ENCODE results near the gene KLK6. TPM values are rescaled to one million over a fixed set of nuclear protein-coding genes. Genes with fewer than 3 reads are reported as not detected.
"Not testable (repeated sequence)": the region's sequence is repeated elsewhere in the genome, so short reads cannot be mapped to it uniquely, and the experiment has no call there.

Gene KLK6
- total and polyA plus RNA-seq, 8 donors = not detected

GRCh38 chr19:50977626-50978025, 8.2 kb upstream of the KLK6 start:
- ATAC-seq = no peak
- TF ChIP-seq, protein P1, sequence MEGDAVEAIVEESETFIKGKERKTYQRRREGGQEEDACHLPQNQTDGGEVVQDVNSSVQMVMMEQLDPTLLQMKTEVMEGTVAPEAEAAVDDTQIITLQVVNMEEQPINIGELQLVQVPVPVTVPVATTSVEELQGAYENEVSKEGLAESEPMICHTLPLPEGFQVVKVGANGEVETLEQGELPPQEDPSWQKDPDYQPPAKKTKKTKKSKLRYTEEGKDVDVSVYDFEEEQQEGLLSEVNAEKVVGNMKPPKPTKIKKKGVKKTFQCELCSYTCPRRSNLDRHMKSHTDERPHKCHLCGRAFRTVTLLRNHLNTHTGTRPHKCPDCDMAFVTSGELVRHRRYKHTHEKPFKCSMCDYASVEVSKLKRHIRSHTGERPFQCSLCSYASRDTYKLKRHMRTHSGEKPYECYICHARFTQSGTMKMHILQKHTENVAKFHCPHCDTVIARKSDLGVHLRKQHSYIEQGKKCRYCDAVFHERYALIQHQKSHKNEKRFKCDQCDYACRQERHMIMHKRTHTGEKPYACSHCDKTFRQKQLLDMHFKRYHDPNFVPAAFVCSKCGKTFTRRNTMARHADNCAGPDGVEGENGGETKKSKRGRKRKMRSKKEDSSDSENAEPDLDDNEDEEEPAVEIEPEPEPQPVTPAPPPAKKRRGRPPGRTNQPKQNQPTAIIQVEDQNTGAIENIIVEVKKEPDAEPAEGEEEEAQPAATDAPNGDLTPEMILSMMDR (IDR thresholded peaks at IDR 0.05) = no peak
- Histone ChIP-seq H3K36me3 (no peaks in the 10 kb centered on the region), H3K4me3 (no peak overlapping the region), H3K27me3 (peaks cover 0 to 3% (median 0%) of the 10 kb centered on the region in 4 donors), H3K4me1 (no peaks in the 10 kb centered on the region), H3K27ac (no peak overlapping the region), H3K9me3 (no peaks in the 10 kb centered on the region)
- no peak for DNase-seq
- no peak for FAIRE-seq
- WGBS, 2 donors = 54 to 63% methylated on average over 4 of the region's 4 CpGs
- intact Hi-C loops (cut with DNase I) = no loop called here

DNA sequence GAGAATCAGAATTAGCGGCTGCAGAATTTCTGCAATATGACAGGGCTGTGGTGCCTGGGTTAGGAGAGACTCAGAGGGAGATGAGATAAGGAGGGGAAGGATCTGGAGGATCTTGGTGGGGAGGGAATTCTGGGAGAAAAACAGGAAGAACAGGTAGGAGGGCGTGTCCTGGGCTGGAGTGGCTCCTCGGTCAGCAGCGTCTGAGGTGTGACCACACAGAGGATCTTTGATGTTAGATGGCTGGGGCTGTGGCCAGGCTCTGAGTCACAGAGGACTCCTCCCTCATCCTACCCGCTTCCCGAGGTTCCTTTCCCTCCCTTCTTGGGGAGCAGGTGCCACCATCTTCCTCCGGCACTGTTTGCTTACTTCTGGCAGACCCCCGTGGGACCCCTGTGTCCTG, 6.4 kb upstream of the KLK6 start:
- no peaks in the 10 kb centered on the region for H3K4me1 ChIP-seq
- FAIRE-seq (no peak), DNase-seq (no peak), ATAC-seq (no peak)
- WGBS, 2 donors = 13 to 18% methylated on average over 8 of the region's 8 CpGs
- intact Hi-C loops (cut with DNase I) = no loop called here
- H3K27me3 ChIP-seq = peaks cover 0 to 7% (median 0%) of the 10 kb centered on the region in 4 donors
- H3K27ac ChIP-seq = no peak overlapping the region
- no peaks in the 10 kb centered on the region for H3K36me3 ChIP-seq
- no peak overlapping the region for H3K4me3 ChIP-seq
- no peaks in the 10 kb centered on the region for H3K9me3 ChIP-seq
- TF ChIP-seq, protein P1 (IDR thresholded peaks at IDR 0.05) = no peak

DNA sequence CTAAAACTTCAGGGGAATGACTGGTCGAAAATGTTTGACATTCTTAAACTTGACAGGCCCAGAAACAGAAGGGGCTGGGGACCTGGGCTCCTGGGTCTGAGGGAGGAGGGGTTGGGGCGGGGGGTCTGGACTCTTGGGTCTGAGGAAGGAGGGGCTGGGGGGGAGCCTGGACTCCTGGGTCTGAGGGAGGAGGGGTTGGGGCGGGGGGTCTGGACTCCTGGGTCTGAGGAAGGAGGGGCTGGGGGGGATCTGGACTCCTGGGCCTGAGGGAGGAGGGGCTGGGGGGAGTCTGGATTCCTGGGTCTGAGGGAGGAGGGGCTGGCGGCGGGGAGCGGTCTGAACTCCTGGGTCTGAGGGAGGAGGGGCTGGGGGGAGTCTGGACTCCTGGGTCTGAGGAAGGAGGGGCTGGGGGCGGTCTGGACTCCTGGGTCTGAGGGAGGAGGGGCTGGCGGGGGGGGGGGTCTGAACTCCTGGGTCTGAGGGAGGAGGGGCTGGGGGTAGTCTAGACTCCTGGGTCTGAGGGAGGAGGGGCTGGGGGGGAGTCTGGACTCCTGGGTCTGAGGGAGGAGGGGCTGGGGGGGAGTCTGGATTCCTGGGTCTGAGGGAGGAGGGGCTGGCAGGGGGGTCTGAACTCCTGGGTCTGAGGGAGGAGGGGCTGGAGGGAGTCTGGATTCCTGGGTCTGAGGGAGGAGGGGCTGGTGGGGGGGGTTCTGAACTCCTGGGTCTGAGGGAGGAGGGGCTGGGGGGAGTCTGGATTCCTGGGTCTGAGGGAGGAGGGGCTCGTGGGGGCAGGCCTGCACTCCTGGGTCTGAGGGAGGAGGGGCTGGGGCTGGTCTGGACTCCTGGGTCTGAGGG, 5.5 kb upstream of the KLK6 start:
- intact Hi-C loops (cut with DNase I) = no loop called here
- Histone ChIP-seq H3K27me3 (peaks cover 0 to 7% (median 0%) of the 10 kb centered on the region in 4 donors), H3K9me3 (no peaks in the 10 kb centered on the region), H3K4me1 (no peaks in the 10 kb centered on the region), H3K4me3 (no peak overlapping the region), H3K36me3 (no peaks in the 10 kb centered on the region), H3K27ac (no peak overlapping the region)
- FAIRE-seq (no peak), ATAC-seq (no peak), DNase-seq (no peak)
- TF ChIP-seq, protein P1 (IDR thresholded peaks at IDR 0.05) = no peak
- WGBS, 2 donors = 24 to 29% methylated on average over 4 to 9 of the region's 9 CpGs

DNA sequence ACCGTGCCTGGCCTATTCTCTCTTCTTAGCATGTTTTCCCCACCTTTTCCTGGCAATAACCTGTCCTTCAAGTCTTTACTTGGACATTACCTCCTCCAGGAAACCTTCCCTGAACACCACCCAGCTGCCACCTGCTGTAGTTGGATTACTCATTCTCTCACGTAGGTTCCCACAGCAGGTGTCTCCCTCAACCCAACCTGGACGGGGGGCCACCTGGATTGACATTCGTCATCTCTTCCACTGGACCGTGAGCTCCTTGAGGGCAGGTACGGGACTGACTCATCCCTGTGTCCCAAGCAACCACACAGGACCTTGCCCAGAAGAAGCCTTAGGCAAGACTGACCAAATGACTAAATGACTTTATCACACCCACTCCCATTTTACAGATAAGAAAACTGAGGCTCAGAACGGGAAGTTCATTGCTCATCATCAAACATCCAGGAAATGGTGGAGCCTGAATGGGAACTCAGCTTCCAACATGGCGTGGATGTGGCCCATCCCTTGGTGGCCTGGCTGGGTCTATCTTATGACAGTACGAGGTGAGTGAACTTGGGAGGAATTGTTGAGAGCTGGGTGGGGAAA, 3.5 kb upstream of the KLK6 start:
- Histone ChIP-seq H3K4me1 (no peaks in the 10 kb centered on the region), H3K27ac (no peak overlapping the region), H3K27me3 (peaks cover 0 to 7% (median 0%) of the 10 kb centered on the region in 4 donors), H3K9me3 (no peaks in the 10 kb centered on the region), H3K4me3 (no peak overlapping the region), H3K36me3 (no peaks in the 10 kb centered on the region)
- DNase-seq (no peak), ATAC-seq (no peak), FAIRE-seq (no peak)
- WGBS, 2 donors = 56 to 60% methylated on average over 9 of the region's 9 CpGs
- TF ChIP-seq, protein P1 (IDR thresholded peaks at IDR 0.05) = no peak
- intact Hi-C loops (cut with DNase I) = no loop called here

- DNase-seq; H3K27ac ChIP-seq; H3K27me3 ChIP-seq; ATAC-seq; H3K9me3 ChIP-seq; H3K4me1 ChIP-seq; intact Hi-C loops (cut with DNase I); H3K4me3 ChIP-seq; FAIRE-seq; H3K36me3 ChIP-seq: not testable (repeated sequence)
- WGBS, 2 donors = 60 to 71% methylated on average over 3 of the region's 3 CpGs
Observed at GRCh38 chr19:50969810-50970209, 419 bp upstream of the KLK6 start.
